Fibroblast of gingiva (primary cell): ENCODE data around the gene OPHN1.
A peak's percentile ranks its signal among the peaks of the same experiment; 100 is the strongest.
"Not testable (repeated sequence)": the region's sequence is repeated elsewhere in the genome, so short reads cannot be mapped to it uniquely, and the experiment has no call there.

Experiments used
- DNase-seq: peaks from one replicate; pipeline ENCODE4 v3.0.0-alpha.2; 2011; ENCODE audit warnings: low read depth

Gene OPHN1

DNA sequence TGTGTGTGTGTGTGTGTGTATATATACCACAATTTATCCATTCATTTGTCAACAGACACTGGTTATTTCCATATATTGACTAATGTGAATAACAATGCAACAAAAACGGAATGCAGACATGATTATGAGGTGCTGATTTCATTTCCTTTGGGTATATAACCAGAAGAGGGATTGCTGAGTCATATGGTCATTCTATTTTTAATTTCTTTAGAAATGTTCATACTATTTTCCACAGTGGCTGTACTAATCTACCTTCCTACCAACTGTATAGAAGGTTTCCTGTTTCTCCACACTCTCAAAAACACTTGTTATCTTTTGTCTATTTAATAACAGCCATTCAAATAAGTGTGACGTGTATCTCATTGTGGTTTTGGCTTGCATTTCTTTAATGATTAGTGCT is 269.9 kb downstream of the OPHN1 start:
- DNase-seq: peak; percentile 34

DNA sequence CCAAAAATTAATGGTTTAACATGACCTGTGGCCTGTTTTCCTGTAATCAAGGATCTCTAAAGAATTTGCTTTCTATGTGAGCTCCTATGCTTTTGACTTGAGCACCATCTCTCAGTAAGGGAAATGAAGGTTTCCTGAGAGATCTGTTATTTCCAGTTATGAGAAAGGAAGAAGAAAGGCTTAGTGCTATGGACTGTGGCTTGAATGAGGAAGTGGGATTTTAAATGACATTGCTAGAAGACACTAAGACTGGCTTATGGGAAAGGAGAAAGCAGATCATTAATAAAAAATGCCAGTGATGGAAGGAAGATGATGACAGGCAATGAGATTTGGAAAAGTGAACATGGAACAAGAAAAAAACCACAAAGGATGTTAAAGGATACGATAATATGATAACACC is 285.4 kb downstream of the OPHN1 start:
- no peak for DNase-seq

DNA sequence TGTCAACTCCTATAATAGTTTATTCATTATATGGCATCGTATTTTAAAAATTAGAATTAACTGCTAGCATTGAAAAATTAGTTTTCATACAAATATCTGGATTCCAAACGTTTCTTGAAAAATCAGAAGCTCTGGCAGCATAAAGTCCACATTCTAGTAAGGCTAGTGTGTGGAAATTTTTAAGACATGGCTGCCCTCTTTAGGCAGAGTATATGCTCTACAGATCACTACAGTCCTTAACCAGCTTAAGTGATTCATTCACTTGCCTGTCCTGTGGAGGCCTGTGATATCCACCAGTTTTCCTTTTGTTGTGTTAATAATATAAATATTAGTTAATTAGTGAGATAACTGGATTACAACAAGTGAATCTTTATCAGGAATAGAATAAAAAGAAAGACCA is 287.2 kb downstream of the OPHN1 start:
- peak; percentile 27 for DNase-seq

DNA sequence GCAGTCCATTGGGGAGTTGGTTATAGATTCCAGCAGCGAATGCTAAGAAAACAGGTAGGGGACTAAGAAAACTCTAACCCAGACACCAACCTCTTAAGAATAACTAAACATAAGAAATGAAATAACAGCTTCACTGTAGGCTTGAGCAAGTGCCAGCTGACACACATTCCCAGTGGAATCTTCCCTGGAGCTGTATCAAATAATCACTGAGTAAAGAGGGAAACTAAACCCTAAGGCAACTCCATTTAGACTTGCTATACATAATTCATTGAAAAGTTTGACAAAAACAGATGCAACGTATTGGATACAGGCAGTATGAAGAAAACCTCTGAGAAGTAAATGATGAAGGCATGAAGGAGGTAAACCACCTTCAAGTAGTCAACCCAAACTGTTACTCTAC is 293.5 kb downstream of the OPHN1 start:
- peak; percentile 16 for DNase-seq

DNA sequence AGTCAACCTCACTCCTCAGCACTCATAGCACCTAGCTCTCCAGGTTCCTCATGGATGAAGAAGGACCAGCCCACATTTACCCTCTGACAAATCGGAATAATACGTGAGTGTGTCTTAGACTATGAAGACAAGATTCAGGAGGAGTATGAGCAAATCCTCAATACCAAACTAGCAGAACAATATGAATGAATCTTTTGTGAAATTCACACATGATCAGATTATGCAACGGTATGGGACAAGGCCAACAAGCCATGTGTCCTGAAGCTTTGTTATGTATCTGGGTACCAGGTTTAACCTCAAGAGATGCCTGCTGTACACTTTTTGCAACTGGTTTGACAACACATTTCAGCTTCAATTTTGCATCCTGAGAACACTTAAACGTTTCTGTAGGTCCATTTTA is 300.1 kb downstream of the OPHN1 start:
- DNase-seq: no peak

DNA sequence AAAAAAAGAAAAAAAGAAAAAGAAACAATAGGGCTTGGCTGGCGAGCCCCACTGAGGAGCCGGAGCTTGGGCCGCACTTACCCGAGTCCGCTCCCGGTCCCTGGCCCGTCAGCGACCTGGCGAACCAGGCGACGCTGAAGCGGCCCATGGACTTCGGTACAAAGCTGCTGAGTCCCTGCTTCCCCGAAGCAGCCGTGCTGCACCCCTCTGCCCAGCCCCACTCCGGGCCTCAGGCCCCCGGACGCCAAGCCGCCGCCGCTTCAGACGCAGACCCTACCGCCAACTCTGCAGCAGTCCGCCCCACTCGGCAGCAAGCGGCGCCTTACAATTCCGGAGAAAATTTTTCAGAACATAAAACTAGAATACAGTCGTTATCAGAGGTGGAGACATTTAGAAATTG is 300.5 kb downstream of the OPHN1 start:
- no peak for DNase-seq

DNA sequence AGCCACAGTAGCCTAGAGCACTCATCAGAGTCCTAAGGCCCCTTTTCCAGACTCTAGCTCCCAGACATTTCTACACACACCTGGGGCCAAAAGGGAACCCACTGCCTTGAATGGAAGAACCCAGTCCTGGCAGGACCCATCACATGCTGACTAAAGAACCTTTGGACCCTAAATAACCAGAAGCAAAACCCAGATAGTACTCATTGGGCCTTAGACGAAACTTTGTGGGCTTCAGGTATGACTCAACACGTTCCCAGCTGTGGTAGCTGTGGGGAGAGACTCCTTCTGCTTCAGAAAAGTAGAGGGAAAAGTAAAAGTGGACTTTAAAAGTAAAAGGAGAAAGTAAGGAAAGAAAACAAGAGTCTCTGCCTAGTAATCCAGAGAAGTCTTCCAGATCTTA is 311.5 kb downstream of the OPHN1 start:
- DNase-seq: no peak

DNA sequence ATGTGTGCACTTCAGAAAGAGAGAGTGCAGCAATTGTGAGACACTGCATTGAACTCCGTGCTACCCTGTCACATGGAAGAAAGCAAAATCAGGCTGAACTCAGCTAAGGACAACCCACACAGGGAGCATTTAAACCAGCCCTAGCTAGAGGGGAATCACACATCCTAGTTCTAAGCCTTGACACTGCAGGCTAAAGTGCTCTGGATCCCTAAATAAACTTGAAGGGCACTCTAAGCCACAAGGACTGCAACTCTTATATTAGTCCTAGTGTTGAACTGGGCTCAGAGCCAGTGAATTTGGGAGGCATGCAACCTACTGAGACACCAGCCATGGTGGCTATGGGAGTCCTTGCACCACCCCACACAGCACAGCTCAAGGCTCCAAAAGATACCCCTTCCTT is 311.9 kb downstream of the OPHN1 start:
- DNase-seq: no peak

DNA sequence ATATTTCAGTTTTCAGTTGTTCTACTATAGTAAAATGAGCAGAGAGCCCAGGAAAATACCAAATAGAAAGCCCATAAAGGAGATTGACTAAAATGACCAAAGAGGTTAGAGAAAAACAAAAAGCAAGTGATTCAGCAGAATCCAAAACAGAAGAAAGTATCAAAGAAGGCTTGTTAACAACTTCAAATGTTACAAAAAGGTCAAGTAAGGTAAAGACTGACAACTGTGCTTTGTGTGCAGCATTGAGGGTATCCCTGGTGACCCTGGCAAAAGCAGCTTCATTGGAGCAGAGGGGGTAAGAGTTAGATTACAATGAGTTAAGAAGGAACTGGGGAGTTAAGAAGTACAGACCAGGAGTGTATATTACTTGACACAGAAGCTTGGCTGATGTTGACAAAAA is 317.9 kb downstream of the OPHN1 start:
- no peak for DNase-seq

DNA sequence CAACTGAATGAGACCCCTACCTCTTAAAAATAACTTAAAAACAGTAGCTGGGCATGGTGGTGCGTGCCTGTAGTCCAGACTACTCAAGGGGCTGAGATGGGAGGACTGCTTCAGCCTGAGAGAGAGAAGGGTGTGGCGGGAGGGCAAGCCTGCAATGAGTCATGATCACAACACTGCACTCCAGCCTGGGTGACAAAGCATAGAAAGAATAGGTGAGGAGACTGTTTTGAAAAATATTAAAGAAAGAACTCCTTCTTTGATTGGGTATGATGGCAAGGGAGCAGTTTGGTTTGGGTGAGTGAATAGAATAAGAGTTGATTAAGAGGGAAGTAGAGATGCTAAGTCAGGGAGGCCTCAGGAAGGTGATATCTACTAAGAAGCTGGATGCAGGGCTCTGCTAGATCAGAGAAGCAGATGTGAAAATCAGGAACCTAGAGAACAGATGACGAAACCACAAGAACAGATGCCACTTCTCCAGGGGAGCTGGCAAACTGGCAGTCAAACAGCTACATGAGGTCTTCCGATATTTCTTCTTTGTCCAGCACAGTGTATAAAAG is 318.6 kb downstream of the OPHN1 start:
- no peak for DNase-seq

DNA sequence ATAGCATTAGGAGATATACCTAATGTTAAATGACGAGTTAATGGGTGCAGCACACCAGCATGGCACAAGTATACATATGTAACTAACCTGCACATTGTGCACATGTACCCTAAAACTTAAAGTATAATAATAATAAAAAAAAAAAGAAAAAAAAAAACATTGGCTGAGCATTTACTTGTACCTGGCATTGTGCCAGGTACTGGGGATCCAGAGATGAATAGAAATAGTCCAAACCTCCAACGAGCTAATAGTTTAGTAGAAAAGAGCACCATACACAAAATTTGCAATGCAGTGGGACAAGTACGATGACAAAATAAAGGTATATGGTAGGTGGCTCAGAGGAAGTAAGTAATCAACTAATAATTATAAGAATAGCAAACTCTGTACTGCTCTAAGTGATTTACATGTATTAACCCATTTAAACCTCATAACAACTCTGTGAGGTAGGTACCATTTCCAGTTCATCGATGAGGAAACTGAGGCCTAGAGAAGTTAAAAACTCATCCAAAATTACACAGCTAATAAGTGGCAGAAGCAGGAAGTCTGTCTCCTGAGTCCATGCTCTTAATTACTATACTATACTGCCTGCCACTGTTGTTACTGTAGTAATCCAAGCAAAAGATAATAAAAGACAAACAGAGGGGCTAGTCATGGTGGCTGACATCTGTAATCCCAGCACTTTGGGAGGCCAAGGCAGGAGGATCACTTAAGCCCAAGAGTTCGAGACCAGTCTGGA is 319.3 kb downstream of the OPHN1 start:
- DNase-seq: no peak

DNA sequence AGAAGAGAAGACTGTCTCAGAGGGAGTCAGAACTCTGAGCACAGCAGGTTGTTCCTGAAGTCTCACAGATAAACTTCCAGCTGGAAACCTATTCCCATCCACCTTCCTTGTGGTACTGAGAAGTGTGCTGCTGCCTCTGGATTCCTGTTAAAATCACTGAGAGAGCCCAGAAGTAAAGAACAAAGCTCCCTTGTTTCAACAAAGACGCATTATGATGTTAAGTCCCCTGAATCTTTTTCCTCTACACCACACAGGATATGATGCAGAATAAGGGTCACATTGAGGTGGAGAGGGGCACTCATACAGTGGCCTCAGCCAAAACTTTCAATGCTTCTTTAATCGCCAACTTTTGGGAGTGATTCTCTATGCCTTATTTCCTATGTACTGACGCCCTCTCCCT is 321.0 kb downstream of the OPHN1 start:
- DNase-seq: no peak

DNA sequence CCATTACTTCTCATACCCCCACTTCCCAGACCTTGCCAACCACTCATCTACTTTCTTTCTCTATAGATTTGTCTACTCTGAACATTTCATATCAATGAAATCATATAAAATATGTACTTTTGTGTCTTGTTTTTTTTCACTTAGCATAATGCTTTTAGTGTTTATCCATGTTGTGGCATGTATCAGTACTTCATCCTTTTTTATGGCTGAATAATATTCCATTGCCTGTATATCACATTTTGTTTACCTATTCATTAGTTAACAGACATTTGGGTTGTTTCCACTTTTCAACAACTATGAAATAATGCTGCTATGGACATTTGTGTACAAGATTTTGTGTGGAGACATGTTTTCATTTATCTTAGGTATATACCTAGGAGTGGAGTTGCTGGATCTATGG is 324.1 kb downstream of the OPHN1 start:
- no peak for DNase-seq

DNA sequence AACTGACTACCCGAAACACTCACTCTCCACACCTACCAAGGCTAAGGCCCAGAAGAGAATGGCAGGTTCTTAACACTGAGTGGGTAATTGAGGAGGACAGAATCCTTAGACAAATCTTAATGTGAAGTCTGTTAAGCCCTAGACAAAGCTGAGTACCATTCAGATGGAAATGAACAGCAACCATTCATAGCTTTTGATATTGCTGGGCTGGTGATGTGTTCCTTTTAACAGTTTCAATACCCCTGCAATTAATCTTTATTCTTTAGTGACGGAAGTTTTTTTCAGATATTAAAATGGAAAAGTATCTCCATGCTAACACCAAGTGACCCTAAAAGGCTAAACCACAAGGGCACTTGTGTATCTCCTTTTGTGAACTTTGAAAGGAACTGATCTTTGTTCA is 334.9 kb downstream of the OPHN1 start:
- no peak for DNase-seq

DNA sequence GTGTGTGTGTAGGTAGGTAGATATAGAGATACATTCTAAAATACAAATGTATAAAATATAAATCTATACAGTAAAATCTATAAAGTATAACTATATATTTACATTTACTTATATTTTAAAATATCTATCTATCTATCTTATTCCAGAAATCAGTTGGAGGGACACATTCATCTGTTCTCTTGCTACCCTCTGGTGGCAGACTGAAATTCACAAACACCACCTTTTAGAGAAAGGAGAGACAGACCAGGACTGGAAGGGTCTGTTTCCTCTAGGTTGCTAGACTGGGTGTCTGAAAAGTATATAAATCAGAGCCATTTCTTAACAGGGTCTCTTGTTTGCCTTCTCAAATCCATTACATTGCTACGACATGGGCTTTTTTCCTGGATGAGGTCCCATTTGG is 343.0 kb downstream of the OPHN1 start:
- DNase-seq: no peak

DNA sequence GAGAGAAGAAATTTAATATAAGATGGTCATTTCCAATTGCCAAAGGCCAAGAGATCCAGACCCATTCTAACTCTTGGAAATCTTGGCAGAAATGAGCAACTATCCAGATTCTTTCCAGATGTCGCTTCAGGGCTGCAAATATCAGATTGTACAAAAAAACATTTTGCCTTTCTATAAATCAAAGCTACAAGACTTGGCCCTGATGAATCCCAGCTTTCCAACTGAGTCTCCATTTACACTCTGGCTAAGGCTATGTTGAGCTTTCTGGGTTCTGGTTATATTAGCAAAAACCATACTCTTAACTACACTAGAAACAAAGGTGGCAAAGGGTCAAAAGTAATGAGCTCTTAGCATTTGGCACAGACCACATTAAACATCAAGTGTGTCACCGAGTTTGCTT is 345.8 kb downstream of the OPHN1 start:
- DNase-seq: peak; percentile 6

DNA sequence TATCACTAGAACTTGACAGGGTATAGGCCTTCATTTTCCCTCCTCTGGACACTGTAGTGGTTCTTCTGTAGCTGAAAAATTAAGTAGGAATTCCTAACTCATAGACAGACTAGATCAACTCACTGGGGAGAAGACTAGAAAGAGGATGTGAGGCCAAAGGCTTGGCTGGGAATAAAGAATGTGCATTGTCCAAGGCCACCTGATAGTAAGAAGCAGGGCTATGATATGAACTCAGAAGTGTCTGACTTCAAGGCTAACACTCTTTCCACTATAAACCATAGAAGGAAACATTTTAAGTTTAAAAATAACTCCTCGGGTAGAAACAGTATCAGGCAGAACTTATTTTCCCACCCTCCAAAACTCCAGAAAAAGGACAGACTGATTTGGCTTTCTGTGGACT is 346.6 kb downstream of the OPHN1 start:
- no peak for DNase-seq

DNA sequence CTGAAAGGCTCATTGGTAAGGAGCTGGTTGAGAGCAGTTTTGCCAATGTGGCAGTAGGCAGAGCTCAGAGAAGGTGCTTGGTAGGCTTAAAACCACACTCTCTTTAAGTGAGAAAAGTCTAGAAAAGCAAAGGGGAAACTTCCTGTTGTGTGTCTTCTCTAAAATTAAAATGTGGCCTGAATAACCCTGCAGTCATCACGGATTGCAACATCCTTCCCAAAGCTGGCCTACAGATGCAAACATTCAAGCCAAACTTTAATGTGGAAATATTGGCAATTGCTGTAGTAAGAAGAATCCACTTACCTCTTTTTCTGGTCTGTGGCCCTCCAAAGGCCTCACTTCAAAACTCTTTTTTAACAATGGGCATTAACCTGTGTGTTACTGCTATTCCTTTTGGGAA is 348.5 kb downstream of the OPHN1 start:
- peak; percentile 73 for DNase-seq

DNA sequence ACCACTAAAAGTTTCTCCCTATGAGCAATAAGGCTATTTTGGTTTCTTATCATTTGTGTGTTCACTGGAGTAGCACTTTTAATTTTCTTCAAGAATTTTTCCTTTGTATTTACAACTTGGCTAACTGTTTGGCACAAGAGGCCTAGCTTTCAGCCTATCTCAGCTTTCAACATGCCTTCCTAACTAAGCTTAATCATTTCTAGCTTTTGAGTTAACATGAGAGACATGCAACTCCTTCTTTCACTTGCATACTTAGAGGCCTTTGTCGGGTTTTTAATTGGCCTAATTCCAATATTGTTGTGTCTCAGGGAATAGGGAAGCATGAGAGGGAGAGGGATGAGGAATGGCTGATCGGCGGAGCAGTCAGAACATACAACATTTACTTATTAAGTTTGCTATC is 349.8 kb downstream of the OPHN1 start:
- DNase-seq: peak; percentile 10

DNA sequence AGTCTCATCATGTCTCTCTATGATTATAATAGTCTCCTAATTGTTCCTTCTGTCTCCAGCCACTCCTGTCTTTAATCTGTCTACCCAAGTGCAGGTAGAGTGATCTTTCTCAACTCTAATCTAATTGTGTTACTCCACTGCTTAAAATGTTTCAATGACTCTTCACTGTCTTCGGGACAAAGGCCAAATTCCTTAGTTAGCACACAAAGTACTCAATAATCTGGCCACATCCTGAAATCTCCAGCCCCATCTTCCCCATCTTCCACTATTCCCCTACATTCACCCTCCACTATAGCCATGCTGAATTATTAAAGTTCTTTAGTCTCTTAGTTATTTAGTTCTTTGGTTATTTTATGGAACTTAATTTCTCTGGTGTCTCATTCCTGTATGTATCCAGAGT is 353.3 kb downstream of the OPHN1 start:
- DNase-seq: peak; percentile 1

DNA sequence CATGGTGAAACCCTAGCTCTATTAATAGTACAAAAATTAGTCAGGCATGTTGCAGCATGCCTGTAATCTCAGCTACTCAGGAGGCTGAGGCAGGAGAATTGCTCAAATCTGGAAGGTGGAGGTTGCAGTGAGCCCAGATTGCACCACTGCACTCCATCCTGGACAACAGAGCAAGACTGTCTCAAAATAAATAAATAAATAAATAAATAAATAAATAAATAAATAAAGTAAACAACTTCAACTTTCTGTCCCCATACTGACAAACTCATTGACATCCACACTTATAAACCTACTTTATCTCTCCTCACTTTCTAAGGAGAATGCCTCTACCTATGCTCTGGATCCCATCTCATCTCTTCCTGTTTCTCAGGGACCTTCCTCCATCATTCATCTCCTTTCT is 354.5 kb downstream of the OPHN1 start:
- not testable (repeated sequence) for DNase-seq

DNA sequence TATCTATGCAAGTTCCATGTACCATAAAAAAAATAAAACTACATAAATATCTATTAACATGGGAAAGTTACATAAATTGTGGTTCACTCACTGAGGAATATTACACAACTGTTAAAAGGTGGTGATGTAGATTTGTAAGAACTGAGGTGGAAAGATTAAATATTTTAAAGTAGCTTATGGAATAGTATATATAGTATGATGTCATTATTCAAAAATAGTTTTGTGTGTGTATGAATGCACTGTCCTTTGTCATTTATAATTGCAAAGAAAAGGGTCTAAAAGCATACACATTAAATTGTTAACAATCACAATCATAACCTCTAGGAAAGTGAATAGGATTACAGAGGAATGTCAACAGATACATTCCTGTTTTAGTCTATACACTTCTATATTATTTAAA is 355.9 kb downstream of the OPHN1 start:
- no peak for DNase-seq

DNA sequence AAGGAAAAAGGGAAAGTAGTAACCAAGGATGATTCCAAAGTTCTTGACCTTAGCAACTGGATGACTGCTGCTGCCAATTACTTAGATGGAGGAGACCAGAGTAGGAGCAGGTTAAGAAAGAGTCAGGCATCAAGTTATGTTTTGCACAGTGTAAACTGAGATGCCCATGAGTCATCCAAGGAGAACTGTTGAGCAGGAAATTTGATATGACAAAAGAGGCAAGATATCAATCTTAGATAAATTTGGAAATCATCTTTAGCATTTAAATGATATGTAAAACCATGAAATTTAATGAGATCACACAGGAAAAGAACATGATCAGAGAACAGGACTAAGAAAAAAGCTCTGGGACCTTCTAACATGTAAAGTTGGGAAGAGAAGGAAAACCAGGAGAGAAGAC is 361.3 kb downstream of the OPHN1 start:
- DNase-seq: peak; percentile 29

DNA sequence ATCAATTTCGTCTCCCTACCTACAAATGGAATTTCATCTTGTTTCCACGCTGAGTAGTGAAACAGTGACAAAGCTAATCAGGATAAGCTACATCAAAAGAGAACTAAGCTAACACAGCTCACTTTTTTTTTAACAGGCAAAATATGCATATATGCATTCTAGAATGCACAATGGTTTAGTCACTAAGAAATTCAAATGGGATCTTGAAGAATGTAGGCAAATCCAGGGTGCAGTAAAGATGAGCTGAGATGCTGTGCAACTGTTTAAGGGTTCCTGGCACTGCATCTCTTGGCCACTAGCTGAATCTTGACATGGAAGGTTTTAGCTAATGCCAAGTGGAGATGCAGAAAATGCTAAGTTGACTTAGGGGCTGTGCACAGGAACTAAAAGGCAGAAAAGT is 363.2 kb downstream of the OPHN1 start:
- not testable (repeated sequence) for DNase-seq
